ENCODE measurements around the gene ANKRD28.

Gene ANKRD28

DNA sequence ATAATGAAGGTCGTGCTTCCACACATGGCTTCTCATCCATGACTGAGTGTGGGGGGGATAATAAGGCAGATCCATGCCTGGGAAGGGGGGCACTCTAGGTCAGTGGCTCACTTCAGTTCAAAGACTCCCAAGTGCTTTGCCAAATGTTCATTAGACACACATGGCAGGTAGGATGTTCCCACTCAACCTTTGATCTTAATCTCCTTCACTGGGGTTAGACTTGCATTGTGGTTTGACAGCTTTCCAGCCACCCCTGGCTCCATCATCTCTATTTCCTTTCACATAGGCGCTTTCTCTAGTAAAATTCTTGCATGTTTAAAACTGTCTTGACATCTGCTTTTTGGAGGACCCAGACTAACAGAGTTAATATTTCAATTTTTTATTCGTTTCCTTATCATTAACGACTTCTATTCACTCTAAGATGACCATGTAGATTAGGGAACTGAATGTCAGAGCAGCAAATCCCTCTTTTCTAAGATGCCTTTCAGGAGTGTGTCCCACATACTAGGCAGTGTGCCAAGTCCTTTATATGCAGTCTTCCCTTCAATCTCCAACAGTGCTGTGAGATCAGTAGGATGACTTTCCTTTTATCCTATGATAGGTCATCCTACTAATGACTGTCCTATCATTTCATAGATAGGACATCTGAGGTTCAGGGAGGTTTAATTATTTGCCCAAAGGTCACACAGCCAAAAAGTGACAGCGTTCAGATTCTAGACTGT, 138.4 kb downstream of the ANKRD28 start:
- DNase-seq = no peak

DNA sequence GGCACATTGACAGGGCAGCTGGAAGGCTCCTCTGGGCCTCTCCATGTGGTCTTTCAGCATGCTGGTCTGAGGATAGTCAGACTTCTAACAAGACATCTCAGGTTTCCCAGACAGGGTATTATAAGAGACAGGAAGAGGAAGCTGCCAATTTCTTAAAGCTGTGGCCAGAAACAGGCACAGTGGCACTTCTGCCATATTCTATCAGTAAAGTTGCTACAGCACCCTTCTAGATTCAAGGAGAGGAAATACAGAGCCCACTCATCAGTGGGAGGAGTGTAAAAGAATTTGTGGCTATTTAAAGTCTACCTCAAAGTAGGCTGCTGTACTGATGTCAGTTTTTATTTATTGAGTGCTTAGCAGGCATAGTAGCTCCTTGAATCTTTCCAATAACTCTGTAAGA, 140.8 kb downstream of the ANKRD28 start:
- DNase-seq = no peak

DNA sequence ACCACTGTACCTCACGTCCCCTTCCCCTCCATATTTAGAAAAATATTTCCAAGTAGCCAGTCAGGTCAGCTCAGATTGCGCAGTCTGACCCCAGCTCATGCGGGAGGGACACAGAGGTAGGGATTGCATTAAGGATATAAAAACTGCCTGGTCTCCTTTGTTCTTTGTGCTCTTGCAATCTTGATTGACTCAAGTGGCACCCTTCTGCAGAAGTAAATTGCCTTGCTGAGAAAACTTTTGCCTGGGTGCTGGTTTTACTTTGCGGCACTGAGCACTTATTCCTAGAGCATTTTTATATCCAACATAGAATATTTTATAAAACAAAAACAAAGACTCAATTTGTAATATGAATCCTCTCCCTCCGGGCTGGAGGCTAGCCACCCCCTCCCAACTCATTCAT, 141.4 kb downstream of the ANKRD28 start:
- no peak for DNase-seq

DNA sequence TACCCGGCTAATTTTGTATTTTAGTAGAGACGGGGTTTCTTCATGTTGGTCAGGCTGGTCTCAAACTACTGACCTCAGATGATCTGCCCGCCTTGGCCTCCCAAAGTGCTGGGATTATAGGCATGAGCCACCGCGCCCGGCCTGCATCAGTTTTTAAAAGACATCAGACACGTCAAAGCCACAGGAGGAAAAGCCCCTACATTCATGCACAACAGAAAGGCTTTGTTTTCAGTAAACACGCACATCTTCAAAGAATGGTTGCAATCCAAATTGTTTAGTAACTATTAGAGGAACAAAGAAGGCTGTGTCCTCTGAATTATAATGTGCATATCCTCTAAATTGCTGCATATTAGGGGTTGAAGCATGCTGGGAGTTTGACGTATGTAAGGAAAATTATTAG, 142.9 kb downstream of the ANKRD28 start:
- no peak for DNase-seq

DNA sequence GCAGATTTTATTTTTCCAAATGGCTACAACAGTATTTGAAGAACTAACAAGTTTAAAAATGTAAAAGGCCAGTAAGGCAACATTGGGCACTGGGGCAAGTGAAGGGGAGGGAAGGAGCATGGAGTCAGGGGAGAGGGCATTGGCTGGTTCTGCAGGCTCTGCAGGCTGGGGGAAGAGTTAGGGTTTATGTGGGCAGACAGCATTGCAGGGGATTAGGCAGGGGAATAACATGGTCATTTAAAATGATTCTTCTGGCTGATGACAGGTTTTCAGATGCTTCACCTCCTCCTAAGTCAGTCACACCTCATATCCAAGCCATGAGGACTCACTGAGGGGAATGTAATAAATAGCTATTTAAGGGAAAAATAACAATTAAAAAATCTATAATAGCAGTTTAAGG, 143.7 kb downstream of the ANKRD28 start:
- DNase-seq = no peak

DNA sequence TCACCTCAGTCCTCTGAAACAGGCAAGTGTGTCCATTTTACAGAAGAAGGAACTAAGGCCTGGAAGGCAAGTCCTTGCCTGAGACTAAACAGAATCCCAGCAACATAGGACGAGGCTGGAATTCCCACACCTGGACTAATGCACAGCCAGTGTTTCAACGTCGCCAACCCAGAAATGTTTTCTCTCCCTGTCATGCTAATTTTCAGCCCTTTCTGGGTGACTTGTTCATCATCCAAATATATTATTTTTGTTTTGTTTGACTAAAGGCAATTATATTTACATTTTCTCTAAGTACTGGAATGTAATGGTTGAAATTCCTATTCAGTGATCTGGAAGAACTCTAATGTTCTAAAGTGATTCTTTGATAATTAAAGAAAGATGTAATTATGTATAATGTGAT, 144.5 kb downstream of the ANKRD28 start:
- DNase-seq = no peak

DNA sequence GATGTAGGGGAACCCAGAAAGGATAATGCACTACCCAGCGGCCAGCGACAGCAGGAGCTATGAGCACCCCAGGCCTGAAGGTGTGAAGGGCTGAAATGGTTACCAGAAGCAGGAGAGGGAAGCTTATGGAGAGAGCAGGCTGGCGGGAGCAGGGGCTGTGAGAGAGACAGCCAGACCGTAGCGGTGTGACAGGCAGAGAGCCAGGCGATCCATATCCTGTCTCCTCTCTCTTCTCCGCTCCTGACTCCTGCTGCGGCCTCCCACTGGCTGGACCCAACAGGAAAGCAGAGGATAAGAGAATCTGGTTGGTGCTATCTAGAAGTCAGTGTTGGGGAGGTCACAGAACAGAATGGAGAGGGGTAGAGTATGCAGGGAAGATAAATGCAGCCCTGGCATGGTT, 146.4 kb downstream of the ANKRD28 start:
- DNase-seq = no peak

DNA sequence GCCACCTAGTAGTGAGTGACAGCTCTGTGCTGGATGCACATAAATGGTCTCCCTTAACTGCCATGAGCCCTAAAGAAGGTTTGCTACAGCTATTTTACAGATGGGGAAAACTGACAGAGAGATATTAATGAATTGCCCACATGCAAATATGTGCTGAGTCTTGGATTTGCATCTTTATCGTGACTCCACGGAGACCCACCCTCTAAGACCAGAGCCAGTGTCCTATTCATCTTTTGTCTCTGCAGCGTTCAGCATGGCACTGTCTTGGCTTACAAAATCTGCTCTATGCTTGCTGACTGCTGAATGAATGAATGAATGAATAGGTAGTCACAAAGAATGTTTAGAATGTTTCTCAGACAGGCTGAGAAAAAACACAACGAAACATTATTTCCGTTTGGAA, 147.9 kb downstream of the ANKRD28 start:
- DNase-seq = no peak

DNA sequence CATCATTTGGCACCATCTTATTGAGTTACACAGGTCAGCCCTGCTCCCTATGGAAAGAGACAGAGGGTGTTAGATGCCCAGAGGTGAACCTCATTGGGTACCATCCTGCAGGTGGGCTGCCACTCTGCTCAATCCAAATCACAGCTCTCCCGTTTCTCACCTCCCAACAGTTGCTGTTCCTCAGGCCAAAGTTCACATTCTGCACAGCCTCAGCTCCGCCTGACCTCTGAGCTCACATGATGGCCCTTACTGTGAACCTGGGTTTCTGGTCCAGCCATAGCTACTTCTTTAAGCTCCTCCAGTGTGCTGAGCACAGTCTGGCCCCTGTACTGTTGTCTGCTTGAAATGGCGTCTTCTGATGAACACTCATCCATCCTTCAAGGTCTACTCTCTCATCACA, 148.4 kb downstream of the ANKRD28 start:
- no peak for DNase-seq

DNA sequence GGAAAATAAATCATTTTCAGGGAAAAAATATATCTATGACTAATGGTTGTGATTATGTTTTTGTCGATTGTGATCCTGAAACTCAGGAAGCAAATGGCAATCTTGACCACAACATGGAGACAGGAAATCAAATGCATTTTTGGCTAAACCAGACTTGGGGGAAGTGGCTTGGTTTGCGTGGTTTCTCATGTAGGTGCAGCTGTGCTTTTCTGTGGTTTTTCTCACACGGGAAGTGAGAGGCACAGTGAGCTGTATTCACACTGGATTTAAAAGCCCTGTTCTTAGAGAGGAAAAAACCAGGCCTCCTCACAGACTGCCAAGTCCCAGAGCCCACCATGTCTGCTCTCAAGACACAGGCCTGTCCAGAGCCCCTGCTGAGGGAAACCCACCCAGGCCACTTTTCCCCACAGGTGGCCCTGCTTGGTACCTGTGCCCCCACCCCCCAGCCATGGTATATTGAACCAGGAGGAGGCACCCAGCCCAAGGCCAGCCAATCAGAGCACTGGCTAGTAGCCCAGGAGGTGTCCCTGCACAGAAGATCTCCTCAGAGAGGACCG, 150.1 kb downstream of the ANKRD28 start:
- DNase-seq = peak; percentile 32

DNA sequence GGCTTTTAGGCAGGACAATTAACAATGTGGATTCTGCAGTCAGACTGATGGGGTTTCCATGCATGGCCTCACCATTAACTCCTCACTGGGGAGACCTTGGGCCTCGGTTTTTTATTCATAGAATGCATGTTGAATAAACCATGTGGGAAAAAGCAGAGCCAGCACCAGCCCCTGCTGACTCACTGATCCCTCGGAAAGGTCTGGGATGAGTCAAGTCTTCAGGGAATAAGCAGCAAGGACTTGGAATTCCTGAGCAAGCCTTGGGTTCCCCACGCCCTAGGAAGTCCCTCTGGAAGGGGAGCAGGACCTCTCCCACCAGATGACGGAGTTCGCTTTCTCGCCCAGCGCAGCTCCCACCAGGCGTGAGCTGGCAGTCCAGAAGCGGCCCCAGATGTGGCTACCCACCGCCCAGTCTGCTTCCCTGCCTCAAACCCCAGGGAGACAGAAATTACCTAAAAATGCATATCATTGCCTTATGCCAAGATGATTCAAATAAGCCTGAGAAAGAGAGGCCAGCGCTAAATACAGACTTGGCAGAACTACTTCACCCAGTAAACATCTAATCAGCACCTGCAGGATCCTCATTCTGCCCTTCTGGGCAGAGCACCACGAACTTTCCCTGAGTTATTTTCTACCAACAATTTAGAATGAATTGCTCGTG, 150.8 kb downstream of the ANKRD28 start:
- DNase-seq = no peak

DNA sequence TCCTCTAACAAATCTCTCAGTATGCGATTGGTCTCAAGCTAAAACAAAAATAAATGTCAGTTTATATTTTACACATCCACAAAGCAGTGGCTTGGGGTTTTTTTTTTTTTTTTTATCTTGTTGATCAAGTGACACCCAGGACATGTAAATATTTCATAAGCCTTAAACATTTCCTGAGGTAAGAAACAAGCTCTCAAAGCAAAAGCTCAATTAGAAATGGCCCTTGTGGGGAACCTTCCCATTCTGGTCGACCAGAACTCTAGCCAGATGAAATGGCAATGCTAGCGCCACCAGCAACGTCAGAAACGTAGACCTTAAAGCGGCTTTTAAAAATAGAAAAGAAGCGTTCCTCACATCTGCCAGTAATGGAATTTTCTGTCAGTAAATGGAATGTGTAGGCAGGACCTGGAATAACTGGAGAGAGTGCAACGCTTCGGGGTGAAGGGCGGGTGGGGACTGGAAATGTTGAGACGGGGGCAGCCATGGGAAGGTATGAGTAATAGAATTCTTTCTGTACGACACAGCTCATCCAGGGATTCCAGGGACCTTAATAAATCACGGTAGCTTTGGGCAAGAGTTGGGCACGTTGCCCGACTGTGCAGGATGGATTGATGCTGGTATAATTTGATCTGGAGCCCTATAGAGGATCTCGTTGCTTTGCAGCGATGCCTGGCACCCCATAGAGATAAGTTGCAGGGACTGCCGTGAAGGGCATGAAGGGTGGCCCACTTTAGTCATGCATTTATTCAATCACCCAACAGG, 151.9 kb downstream of the ANKRD28 start:
- no peak for DNase-seq

DNA sequence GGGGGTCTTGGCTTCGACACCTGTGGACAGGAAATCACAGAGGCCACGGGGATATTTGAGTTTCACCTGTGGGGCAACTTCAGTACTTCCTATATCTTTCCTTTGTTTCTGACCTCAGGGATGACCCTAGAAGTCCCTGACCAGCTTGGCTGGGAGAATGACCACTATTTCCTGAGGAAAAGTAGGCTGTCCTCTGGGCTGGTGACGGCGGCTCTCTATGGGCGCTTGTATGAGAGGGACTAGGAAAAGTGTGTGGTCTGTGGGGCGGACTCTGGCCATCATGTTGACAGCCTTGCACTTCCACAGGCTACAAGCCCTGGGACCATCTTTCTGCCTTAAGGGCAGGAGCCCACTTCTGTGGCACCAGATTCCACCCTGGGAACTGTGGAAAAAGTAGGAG, 152.5 kb downstream of the ANKRD28 start:
- DNase-seq = no peak

DNA sequence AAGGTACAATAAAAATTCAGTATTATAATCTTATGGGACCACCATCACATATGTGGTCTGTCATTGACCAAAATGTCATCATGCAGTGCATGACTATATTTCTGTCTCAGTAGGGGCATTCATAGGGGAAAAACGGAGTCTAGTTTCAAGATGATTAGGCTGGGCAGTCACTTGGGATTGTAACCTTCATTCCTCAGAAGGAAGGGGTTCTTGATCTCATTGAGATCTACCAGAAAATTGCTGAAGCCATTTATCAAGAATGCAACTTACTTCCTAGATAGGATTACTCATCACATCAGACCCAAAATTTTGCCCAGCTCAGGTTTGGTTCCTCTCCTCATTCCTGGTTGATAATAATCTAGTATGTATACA, 158.9 kb downstream of the ANKRD28 start:
- no peak for DNase-seq

DNA sequence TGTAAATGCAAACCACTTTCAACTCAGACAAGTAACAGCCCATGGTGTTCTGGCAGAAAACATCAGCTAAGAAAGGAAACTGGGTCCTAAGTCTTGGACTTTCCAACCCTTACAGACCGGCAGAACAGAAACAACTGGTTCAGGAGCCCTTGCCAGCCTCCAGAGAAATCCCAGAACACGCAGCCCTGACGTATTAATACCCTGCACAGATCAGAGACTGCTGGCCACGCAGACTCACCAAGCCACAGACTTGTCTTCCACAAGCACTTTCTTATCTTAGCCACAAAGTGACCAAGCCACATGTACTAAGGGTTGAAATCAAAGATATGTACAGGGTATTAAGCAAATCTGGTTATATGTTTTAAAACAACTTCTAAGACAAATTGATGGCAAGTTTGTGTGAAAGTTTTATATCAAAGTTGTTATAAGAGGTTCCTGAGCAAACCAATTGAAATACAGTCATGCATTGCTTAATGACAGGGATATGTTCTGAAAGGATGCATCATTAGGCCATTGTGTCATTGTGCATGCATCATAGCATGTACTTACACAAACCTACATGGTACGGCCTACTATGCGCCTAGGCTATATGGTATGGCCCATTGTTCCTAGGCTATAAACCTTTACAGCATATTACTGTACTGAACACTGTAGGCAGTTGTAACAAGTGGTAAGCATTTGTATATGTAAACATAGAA, 159.4 kb downstream of the ANKRD28 start:
- no peak for DNase-seq

DNA sequence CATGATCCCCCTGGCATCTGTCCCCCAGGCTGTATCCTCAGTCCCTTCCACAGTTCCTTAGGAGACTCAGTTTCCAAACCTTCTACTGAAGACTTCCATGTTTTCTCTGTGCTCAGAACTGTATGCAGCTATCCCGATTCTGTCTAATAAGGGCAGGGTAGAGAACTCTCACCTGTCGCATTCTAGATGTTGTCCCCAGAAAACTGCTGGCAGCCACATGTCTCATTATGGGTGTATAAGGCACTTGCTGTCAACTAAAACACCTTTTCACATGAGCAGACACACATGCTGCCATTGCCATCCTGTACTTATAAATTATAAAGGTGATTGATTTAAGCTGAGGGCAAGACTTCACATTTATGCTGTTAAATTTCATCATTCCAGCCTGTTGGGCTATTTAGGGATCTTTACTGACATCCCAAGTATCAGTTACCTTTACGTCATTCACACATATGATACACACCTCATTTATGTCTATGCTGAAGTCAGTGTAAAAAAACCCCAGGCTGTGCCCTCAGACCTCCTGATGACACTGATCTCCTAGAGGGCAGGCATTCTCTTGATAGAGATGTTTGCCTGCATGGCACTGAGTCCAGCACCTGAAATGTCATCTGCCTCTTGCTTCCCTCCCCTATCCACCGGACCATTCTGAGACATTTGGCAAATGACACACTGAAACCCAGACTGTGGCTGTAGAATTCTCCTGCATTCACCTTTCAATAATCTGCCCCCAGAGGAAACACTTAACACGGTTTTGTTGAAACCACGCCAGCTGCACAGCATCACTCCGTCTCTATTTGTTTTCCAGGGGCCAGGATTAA, 160.4 kb downstream of the ANKRD28 start:
- no peak for DNase-seq

DNA sequence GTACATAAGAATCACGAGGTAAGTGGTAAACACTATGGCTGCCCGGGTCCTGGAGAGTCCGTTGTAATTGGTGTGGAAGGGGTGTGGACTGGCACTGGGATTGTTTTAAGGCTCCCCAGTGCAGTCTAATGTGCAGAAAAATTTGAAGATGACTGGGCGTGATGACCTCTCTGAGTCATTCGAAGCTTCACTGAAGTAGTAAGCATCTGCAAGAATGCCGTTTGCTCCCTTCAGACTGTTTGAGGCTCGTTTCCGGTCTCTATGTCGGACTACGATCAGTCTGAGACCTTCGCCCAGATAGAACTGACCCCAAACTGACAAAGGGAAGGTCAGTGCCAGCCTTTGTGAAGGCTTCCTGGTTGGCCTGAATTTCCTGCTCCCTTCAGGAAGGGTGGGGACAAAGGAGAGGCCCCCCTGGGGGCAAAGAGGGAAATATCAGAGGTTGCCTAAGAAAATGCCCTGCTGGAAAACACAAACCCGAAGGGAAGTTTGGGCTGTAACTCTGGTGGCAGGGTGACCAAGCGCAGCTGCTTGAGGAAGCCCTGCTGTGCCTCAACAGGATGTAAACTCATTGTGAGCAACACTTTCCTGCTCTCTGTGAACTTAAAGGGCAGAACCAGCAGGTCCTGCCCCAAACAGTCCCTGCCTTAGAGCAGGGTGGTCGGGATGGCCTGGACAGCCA, 161.6 kb downstream of the ANKRD28 start:
- DNase-seq = no peak

DNA sequence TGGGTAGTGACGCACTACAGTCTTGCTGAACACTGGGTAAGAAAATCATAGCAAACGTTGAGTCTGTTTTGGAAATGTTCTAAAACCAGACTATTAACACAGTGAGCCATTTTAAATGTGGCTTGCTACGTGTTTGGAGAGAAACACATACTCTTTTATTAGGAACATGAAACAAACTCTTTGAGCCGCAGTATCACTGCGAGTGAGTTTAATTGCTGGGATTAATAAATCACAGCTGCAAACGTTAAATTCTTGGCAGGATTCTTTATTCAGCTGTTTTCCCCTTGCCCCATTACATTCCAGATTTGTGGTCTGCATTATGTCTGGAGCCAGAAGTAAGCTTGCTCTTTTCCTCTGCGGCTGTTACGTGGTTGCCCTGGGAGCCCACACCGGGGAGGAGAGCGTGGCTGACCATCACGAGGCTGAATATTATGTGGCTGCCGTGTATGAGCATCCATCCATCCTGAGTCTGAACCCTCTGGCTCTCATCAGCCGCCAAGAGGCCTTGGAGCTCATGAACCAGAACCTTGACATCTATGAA, 162.6 kb downstream of the ANKRD28 start:
- DNase-seq = no peak

DNA sequence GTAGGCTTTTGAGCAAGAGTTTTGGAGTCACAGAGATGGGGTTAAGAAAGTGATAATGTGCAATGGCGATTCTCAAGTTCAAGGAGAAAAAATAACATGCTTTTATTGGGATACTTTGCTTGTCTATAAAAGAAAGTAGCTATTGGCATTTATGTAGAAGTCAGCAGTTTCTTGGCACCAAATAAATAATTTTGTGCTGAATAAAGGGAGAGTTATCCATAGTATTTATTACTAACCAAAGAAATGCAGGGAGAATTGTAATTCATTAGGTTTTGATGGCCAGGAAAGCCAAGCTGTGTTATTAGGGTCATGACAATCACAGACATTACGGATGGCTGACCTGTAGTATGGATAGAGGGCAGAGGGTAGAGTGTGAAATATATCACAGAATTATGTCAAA, 163.1 kb downstream of the ANKRD28 start:
- DNase-seq = no peak

DNA sequence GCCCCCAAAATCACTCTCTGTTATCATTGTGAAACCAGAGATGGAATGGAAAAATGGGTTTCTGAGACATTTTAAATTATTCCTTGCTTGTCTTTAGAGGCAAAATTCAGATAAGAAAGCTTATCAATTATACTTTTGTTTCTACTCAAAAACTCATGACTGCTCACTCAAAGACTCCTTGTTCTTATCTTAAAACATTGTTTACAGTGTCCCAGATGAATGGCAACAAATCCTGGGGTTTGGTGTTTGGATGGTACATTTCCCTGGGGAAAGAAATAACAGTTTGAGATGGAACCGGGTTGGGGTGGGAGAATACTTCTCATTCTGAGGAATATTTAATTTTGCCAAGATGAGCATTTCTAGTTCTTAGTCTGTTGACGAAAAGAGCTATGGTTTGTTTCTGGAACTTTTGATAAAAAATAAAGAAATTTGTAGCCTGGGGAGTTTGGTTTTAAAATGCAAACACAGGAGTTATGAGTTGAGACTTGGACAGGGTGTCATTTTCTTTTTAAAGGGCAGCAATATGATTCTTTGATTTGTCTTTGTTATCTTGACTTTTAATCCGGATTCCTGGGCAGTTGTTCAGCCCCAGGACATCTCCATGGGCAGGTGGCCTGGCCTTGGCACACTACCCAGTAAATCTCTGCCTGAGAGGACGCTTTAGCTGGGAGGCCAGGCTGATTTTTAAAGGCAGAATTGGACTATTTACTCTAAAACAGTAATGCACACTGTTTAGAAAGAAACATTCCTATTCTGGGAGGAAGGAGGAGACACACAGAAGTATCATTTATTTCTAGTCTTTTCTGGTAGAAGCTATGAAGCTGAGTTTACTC, 163.8 kb downstream of the ANKRD28 start:
- no peak for DNase-seq

DNA sequence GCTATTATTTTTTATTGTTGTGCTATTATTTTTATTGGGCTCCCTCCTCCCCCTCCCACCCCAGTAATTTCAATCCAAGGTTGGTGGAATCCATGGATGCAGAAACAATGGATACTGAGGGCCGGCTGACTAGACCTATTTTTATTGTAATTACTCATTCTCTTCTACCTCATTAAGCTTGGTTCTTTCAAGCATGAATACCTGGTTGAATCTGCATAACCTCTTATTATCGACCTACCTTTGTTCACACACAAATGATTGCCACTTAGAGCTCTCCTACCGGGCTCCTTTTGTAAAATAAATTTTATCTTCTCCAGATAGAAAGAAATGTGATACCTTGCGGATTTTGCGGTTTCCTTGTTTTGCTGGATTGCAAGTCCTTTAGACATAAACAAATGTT, 164.6 kb downstream of the ANKRD28 start:
- no peak for DNase-seq
